NCI-H82 treated with DMSO at 0.1 percent for 48 hours (cell line): ENCODE measurements around the gene AKR1B1.
"Not testable (repeated sequence)": the region's sequence is repeated elsewhere in the genome, so short reads cannot be mapped to it uniquely, and the experiment has no call there.

Experiments
- DNase-seq: peaks from one replicate; lab custom pipeline; 2025; ENCODE audit not compliant: unreplicated experiment; lab: John Stamatoyannopoulos, UW

Gene AKR1B1

DNA sequence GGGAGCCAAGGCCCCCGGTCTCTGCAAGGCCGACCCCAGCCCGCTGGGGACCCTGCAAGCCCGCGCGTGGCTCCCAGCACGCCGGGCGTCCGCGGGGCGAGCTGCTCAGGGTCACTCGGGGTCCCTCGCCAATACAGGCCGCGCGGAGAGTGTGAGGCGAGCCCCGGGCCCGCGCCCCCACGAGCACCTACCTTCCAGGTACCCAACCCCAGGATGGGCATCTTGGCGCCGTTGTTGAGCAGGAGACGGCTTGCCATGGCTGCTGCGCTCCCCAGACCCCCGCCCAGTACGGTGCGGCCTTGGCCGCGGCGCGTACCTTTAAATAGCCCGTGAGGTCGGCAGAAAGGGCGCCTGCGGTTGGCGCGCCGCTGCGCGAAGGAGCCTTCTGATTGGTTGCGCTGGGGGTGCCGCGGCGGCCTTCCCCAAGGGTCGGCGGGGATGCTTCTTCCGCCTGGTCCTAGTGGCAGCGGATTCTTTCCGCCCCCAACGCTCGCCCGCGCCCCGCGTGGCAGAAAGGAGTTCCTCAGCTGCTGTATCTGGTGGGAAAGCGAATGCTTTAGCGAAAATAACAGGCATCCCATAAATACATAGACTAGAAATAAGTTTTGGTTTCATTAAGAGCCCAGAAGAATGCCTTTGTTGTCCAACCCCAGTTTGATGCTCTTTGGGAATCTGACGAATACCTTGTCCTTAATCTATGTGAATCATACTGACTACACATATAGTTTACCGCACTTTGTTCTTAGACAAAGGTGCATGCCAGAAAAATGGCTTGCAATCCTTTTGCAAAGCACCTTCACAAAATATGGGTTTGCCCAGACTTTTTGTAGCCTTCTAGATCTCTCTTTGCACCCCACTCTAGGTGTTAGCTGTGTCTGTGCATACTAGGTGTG is at the start of gene AKR1B1:
AKR1B1 (minus strand) TSS at position 295 of the 893 bp plus-strand sequence; CDS start at position 257, 38 bp downstream.
- DNase-seq, result peak; percentile 78

DNA sequence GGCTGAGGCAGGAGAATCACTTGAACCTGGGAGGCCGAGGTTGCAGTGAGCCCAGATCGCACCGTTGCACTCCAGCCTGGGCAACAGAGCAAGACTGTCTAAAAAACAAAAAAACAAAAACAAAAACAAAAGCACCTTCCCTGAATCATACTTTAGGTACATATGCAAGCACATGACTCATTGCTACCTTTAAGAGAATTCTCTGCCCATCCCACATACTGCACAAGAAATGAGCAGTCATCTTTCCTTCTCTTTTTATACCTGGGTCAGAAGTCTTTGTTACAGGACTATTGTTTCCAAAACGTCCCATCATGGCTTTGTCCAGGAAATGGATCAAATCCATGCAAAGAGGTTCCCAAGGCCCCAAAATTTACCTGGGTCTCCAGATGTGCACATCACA is 47.0 kb upstream of the AKR1B1 start:
- no peak for DNase-seq

GRCh38 chr7:134504660-134505164 is 45.8 kb upstream of the AKR1B1 start:
- no peak for DNase-seq

- no peak for DNase-seq
These were observed 43.8 kb upstream of the AKR1B1 start for GRCh38 chr7:134502463-134503371.

DNA sequence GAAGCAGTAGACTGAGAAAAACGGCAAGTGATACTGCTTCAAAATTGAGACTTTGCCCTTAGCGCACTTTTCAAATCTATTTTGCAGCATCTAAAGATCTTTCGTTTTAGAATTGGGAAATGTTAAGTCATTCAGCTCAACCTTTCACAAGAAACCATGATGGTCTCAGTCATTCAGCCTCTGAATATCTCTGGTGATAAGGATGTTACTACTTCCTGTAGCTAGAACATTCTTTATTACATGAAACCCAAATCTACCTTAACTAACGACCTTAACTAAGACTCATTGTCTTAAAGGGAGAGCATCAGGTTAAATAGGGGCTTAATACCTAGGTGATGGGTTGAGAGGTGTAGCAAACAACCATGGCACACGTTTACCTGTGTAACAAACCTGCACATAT is 42.1 kb upstream of the AKR1B1 start:
- no peak for DNase-seq

- DNase-seq, result no peak
These were observed 41.5 kb upstream of the AKR1B1 start for GRCh38 chr7:134500406-134500805.

DNA sequence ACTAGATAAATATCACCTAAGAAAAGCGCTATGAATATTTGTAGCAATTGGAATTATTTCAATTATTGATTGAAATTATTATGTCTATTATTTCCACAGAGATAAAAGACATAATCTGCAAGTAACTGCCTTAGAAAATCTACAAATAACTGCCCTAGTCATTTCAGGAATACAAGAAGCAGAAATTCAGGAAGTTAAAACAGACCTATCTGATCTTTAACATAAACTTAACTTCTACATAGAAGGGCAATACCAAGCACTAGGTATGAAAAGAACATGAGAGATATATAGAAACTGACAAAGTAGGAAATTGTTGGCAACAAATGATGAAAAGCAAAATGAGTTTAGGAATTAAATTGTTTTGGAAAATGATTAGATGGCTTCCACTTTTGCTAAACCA is 36.6 kb upstream of the AKR1B1 start:
- no peak for DNase-seq

DNA sequence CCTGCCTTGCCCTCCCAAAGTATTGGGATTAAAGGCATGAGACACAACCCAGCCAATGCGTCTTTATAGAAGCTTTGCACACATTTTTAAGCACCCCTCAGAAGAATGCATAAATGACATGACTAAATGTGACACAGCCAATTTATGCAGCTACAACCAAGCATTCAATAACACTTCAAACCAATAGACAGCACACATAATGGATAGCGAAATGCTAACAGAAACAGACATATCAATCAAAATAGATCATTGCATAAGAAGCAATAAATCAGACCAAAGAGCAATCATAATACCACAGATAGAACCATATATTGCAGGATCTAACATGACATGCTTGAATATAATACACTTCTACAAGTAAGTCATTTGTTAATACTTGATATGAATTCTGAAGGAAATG is 34.2 kb upstream of the AKR1B1 start:
- no peak for DNase-seq

GRCh38 chr7:134487721-134488120 is 28.8 kb upstream of the AKR1B1 start:
- not testable (repeated sequence) for DNase-seq

DNA sequence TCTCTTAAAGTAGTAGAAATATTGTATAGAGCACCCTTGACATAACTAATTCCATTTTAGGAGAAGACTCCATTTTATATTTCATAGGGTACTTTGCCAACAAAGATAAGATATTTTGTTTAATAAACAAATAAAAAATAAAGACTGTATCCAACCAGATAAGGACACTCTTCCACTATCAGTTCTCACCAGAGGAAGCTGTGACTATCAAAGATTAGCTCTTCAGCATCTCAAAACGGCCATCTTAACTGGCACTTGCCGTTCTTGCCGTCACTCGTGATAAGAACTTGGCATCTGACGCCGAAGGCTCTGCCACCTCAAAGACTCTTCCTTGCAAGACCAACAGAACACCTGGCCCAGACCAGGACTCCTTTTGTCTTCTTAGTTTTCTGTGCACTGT is 26.3 kb upstream of the AKR1B1 start:
- no peak for DNase-seq

GRCh38 chr7:134483296-134483695 is 24.4 kb upstream of the AKR1B1 start:
- DNase-seq, result no peak

DNA sequence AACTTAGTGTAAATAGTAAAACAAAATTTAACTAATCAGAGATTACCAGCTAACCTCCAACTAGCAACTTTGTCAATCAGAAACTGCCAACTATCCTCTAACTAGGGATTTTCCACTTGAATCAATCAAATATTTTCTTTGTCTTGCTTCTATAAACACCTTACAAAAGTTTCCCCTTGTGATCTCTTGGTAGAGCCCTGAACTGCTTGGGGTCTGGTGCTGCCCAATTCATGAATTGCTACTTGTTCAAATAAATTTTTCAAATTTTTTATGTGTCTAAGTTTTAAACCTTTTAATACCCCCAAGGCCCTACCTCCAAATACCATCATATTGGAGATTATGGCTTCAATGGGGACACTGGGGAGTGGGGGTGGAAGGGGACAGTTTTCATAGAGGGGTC is 24.0 kb upstream of the AKR1B1 start:
- DNase-seq, result no peak

DNA sequence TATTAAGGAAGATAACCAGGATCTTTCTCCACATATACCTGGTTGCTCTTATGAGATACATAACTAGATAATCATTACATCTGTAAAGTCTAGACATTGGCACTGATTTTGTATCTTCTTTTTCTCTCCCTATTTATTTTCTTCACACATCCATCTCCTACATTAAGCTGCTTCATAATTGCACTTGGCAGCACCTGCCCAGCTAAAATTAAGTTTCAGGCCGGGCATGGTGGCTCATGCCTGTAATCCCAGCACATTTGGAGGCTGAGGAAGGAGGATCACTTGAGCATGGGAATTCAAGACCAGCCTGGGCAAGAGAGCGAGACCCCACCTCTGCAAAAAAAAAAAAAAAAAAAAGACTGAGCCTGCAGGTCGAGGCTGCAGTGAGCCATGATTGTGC is 22.3 kb upstream of the AKR1B1 start:
- no peak for DNase-seq

DNA sequence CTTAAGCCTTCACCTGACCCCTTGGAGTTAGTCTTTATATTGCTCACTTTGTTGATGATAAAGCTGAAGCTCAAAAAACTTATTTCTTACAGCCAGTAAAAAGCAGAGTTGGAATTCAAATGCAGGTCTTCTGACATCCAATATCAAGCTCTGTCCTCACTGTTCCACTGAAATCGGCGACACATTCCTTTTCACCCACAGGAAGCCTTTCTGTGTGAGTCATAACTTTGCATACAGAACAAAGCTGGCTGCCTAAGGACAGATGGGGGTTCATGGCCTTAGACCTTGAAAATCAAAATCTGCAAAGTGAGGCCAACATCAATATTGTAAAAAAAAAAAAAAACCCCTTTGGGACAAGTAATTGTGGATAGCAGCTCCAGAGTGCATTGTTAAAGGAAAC is 21.8 kb upstream of the AKR1B1 start:
- DNase-seq, result no peak

- no peak for DNase-seq
These were observed 21.3 kb upstream of the AKR1B1 start for GRCh38 chr7:134480202-134480601.

DNA sequence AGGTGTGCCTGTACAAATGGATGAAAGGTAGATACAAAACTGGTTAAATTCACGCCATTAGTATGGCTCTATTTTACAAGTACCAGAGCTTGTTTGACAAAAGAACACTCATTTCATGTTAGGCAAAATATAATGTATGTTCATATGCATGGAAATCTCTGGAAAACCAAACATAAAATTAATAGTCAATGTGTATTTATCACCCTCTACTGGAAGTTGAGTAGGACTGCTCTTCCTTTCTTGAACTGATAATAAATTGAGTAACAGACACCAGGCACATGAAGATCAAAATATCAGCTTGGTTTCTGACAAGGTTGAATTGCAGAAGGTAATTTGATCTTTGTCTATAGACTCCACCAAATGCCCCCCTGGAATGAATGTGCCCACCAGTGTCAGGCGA is 19.8 kb upstream of the AKR1B1 start:
- DNase-seq, result no peak

GRCh38 chr7:134477954-134478353 is 19.1 kb upstream of the AKR1B1 start:
- peak; percentile 36 for DNase-seq

- DNase-seq, result no peak
These were observed 17.1 kb upstream of the AKR1B1 start for GRCh38 chr7:134476044-134476443.

DNA sequence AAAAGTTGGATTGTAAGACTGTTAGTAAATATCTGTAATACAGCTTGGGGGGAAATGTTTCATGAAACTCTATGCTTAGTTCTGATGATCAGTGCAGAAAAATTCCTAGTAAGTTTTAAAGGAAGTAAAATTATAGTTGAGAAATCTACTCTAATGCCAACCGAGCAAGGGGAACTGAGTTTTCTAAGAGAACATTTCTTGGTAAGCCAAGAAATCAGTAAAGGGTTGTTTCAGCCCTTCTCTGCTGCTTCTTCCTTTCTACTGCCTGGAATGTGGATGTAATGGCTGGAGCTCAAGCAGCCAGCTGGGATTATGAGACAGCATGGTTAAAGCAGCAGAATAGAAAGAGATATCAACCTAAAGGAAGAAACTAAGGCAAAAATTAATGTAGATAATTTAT is 15.9 kb upstream of the AKR1B1 start:
- no peak for DNase-seq

DNA sequence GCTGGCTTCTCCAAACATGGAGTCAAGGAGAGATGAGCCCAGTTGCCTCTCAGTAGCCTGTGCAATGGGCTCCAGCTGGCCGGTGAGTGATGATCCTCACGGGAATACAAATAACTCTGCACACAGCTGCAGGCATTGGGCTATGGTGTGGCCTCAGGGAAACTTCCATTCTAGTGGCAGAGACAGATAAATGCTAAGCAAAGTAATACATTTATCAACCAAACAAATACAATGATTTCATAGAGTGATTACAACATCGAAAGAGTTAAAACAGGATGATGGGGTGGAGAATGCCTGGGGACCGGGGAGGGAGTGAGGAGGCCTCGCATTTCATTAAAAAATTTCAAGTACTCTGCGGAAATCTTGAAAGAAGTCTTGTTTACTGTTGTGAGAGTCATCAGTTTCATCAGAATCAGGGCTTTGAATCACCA is 15.0 kb upstream of the AKR1B1 start:
- no peak for DNase-seq

DNA sequence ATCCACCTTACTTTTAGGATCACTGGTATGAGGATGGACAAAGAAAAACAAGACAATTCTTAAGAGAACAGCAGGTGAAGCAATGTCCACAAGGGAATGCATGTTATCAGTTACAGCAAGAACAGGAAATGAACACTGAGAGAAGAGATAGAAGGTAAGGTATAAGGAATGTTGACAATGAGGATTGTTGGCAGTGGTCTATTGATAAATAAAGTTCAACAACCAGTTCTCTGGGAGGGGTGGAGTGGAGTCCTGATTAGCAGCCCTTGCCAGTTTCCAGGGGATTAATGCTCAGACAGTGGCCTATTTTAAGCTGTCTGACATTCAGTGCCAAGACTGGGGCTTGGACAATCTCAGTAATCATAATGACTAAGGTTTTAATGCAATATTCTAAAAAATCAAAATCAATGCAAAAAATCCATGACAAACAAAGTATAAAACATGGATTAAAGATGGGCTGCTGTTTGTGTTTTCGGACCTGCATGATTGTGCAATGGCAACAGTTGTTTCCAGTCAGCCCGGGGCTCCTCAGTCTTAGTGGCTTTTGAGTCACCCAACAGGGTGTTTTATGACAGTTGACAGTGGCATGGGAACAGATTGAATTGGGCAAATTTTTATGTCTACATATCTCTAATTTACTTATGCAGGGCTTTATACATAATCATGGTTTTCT is 13.8 kb upstream of the AKR1B1 start:
- DNase-seq, result no peak
